OCI-LY7 (cell line): ENCODE data around the gene NEB.
"Not testable (repeated sequence)": the region's sequence is repeated elsewhere in the genome, so short reads cannot be mapped to it uniquely, and the experiment has no call there.

Source experiments
- CTCF ChIP-seq: fragments of 200-600 bp; sonication (generic); conservative IDR thresholded peaks from 2 replicates; pipeline ENCODE4 v1.5.1; 2014; ENCODE audit warnings: mild to moderate bottlenecking, antibody characterized with exemption, low read length, moderate library complexity, mixed read lengths
- EZH2phosphoT487 ChIP-seq: fragments of 200-600 bp; sonication (generic); IDR thresholded peaks from 2 replicates; pipeline ENCODE4 v1.6.1; 2018; ENCODE audit warnings: low read depth, borderline replicate concordance, mild to moderate bottlenecking, mixed run types, antibody characterized with exemption, low read length, moderate library complexity, mixed read lengths

DNA sequence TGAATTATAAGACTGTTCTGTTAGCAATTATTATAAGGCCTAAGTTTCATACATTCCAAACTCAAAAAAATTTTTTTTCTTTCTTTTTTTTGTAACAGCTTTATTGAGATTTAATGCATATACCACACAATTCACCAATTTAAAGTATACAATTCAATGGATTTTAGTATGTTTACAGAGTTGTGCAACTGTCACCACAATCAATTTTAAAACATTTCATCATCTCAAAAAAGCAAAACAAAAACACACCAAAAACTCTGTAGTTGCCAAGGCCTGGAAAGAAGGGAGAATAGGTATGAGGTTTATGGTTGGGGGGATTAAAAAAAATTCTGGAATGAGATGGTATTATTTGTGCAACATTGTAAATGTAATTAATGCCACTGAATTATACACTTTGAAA lies 36.1 kb downstream of the NEB start:
- not testable (repeated sequence) for TF ChIP-seq CTCF, EZH2phosphoT487
